ENCODE results near the gene KRT5. TPM values are rescaled to one million over a fixed set of nuclear protein-coding genes. Genes with fewer than 3 reads are reported as not detected.

Gene KRT5
- total and polyA plus RNA-seq, 4 donors: 0.08 TPM; not detected in 3

- TF ChIP-seq, protein P1, sequence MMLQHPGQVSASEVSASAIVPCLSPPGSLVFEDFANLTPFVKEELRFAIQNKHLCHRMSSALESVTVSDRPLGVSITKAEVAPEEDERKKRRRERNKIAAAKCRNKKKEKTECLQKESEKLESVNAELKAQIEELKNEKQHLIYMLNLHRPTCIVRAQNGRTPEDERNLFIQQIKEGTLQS (IDR thresholded peaks at IDR 0.05): no peak
- no peak for TF ChIP-seq RXRA (IDR thresholded peaks at IDR 0.05)
- no peak for TF ChIP-seq YY1 (IDR thresholded peaks at IDR 0.05)
These were observed 22.7 kb upstream of the KRT5 start (continued) for GRCh38 chr12:52542785-52543318.

DNA sequence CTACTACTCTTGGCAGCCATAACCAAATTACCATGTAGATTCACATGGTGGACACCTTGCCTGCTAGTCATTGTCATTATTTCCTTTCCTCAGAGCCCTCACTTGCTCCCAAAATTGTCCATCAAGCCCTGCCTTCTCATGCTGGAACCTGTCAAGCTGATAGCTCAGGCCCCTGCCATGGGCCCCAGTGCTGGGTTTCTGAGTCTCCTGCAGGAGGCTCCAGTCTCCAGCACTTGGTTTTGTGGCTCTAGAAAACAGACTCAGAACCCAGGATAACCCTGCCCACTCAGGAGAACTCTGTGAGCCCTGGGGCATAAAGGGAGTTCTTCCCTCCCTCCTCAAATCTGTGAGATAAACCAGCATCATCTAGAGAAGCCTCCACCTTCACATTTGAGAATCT lies 22.0 kb upstream of the KRT5 start:
- Histone ChIP-seq H3K36me3 (ENCODE audit: control insufficient read depth in 4 of 4, insufficient read depth in 3 of 4, low read depth in 1 of 4, low read length in 3 of 4) (no peaks in the 10 kb centered on the region), H3K4me1 (ENCODE audit: control insufficient read depth in 4 of 4, insufficient read depth in 4 of 4, low read length in 3 of 4) (no peaks in the 10 kb centered on the region), H3K9me3 (ENCODE audit: control insufficient read depth in 4 of 4, low read length in 3 of 4) (no peaks in the 10 kb centered on the region), H3K4me3 (ENCODE audit: low read depth in 1 of 3, low read length in 3 of 3) (no peak overlapping the region), H3K9ac (ENCODE audit: low read depth in 1 of 2, low read length in 2 of 2) (no peak overlapping the region), H3K27ac (ENCODE audit: low read depth in 1 of 2, low read length in 2 of 2) (no peak overlapping the region), H3K27me3 (ENCODE audit: control insufficient read depth in 4 of 4, insufficient read depth in 4 of 4, low read length in 3 of 4) (no peaks in the 10 kb centered on the region)
- TF ChIP-seq, protein P1 (IDR thresholded peaks at IDR 0.05): no peak
- TF ChIP-seq HNF4G (IDR thresholded peaks at IDR 0.05) (no peak), NR2F2 (IDR thresholded peaks at IDR 0.05) (no peak), RXRA (IDR thresholded peaks at IDR 0.05) (no peak), FOXA1 (IDR thresholded peaks at IDR 0.05) (no peak), SP1 (IDR thresholded peaks at IDR 0.05) (no peak), TAF1 (conservative IDR thresholded peaks at IDR 0.05) (no peak), FOXA2 (IDR thresholded peaks at IDR 0.05) (no peak)
- TF ChIP-seq, protein P2, sequence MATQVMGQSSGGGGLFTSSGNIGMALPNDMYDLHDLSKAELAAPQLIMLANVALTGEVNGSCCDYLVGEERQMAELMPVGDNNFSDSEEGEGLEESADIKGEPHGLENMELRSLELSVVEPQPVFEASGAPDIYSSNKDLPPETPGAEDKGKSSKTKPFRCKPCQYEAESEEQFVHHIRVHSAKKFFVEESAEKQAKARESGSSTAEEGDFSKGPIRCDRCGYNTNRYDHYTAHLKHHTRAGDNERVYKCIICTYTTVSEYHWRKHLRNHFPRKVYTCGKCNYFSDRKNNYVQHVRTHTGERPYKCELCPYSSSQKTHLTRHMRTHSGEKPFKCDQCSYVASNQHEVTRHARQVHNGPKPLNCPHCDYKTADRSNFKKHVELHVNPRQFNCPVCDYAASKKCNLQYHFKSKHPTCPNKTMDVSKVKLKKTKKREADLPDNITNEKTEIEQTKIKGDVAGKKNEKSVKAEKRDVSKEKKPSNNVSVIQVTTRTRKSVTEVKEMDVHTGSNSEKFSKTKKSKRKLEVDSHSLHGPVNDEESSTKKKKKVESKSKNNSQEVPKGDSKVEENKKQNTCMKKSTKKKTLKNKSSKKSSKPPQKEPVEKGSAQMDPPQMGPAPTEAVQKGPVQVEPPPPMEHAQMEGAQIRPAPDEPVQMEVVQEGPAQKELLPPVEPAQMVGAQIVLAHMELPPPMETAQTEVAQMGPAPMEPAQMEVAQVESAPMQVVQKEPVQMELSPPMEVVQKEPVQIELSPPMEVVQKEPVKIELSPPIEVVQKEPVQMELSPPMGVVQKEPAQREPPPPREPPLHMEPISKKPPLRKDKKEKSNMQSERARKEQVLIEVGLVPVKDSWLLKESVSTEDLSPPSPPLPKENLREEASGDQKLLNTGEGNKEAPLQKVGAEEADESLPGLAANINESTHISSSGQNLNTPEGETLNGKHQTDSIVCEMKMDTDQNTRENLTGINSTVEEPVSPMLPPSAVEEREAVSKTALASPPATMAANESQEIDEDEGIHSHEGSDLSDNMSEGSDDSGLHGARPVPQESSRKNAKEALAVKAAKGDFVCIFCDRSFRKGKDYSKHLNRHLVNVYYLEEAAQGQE (IDR thresholded peaks at IDR 0.05): no peak
- no peak for DNase-seq (ENCODE audit: low spot score)

DNA sequence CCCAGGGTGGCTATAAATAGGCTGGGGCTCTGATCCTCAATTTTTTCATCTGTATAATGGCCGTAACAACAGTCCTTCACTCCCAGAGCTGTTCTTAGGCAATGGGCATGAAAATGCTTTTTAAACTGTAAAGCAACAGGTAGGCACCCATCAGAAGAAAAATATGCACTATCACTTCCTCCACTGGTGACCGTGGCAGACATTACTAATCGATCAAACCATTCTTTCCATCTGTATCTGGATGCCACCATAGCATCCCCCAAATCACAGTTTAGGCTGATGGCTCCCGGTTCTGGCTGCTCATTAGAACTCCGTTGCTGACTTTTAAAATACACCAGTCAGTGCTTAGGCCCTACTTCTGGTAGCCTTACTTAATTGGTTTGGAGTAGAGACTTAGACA lies 21.5 kb upstream of the KRT5 start:
- no peak overlapping the region for H3K27ac ChIP-seq (ENCODE audit: low read depth in 1 of 2, low read length in 2 of 2)
- H3K4me1 ChIP-seq (ENCODE audit: control insufficient read depth in 4 of 4, insufficient read depth in 4 of 4, low read length in 3 of 4): no peaks in the 10 kb centered on the region
- no peak for DNase-seq (ENCODE audit: low spot score)
- WGBS: 94% methylated on average over 5 of the region's 5 CpGs
- H3K9ac ChIP-seq (ENCODE audit: low read depth in 1 of 2, low read length in 2 of 2): no peak overlapping the region
- H3K9me3 ChIP-seq (ENCODE audit: control insufficient read depth in 4 of 4, low read length in 3 of 4): no peaks in the 10 kb centered on the region
- TF ChIP-seq JUND (IDR thresholded peaks at IDR 0.05) (no peak), RAD21 (IDR thresholded peaks at IDR 0.05) (no peak), HNF4G (IDR thresholded peaks at IDR 0.05) (no peak), CTCF (IDR thresholded peaks at IDR 0.05; ENCODE audit: low read depth, low read length, missing input control) (no peak)
- TF ChIP-seq, protein P3, sequence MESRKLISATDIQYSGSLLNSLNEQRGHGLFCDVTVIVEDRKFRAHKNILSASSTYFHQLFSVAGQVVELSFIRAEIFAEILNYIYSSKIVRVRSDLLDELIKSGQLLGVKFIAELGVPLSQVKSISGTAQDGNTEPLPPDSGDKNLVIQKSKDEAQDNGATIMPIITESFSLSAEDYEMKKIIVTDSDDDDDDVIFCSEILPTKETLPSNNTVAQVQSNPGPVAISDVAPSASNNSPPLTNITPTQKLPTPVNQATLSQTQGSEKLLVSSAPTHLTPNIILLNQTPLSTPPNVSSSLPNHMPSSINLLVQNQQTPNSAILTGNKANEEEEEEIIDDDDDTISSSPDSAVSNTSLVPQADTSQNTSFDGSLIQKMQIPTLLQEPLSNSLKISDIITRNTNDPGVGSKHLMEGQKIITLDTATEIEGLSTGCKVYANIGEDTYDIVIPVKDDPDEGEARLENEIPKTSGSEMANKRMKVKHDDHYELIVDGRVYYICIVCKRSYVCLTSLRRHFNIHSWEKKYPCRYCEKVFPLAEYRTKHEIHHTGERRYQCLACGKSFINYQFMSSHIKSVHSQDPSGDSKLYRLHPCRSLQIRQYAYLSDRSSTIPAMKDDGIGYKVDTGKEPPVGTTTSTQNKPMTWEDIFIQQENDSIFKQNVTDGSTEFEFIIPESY (IDR thresholded peaks at IDR 0.05): no peak
- TF ChIP-seq, protein P2 (IDR thresholded peaks at IDR 0.05): no peak
- no peaks in the 10 kb centered on the region for H3K36me3 ChIP-seq (ENCODE audit: control insufficient read depth in 4 of 4, insufficient read depth in 3 of 4, low read depth in 1 of 4, low read length in 3 of 4)
- H3K27me3 ChIP-seq (ENCODE audit: control insufficient read depth in 4 of 4, insufficient read depth in 4 of 4, low read length in 3 of 4): no peaks in the 10 kb centered on the region
- H3K4me3 ChIP-seq (ENCODE audit: low read depth in 1 of 3, low read length in 3 of 3): no peak overlapping the region

All from liver (tissue), 9 donors.